Endothelial cell of umbilical vein (primary cell): Measurements from ENCODE around the gene C1orf115.

ENCODE experiments used
- POLR2A ChIP-seq: IDR thresholded peaks from 2 replicates; pipeline ENCODE4 v1.6.1; 2012; ENCODE audit warnings: low read depth, mild to moderate bottlenecking, control low read depth, low read length
- TF ChIP-seq, protein P1 (sequence below), 2 donors: IDR thresholded peaks; 1 replicate in 1 of 2; 2 replicates in 1 of 2; pipeline ENCODE4 v1.5.1; 2011; ENCODE audit warnings: low read length in 2 of 2, mild to moderate bottlenecking in 2 of 2, moderate library complexity in 2 of 2, control low read depth in 1 of 2, inconsistent platforms in 1 of 2, low read depth in 1 of 2; ENCODE audit not compliant: insufficient read depth in 1 of 2; ENCODE audit errors: extremely low read depth in 1 of 2

DNA sequence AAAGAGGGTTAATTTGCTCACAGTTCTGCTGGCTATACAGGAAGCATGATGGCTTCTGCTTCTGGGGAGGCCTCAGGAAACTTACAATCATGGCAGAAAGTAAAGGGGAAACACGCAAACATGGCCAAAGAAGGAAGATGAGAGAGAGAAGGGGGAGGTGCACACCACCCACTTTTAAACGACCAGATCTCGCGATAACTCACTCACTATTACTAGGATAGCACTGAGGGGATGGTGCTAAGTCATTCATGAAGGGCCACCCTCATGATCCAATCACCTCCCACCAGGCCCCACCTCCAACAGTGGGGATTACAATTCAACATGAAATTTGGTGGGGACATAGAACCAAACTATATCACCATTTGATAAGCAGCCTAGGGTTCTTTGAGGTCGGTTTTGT is 2.4 kb upstream of the C1orf115 start:
- TF ChIP-seq, protein P1, sequence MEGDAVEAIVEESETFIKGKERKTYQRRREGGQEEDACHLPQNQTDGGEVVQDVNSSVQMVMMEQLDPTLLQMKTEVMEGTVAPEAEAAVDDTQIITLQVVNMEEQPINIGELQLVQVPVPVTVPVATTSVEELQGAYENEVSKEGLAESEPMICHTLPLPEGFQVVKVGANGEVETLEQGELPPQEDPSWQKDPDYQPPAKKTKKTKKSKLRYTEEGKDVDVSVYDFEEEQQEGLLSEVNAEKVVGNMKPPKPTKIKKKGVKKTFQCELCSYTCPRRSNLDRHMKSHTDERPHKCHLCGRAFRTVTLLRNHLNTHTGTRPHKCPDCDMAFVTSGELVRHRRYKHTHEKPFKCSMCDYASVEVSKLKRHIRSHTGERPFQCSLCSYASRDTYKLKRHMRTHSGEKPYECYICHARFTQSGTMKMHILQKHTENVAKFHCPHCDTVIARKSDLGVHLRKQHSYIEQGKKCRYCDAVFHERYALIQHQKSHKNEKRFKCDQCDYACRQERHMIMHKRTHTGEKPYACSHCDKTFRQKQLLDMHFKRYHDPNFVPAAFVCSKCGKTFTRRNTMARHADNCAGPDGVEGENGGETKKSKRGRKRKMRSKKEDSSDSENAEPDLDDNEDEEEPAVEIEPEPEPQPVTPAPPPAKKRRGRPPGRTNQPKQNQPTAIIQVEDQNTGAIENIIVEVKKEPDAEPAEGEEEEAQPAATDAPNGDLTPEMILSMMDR (IDR thresholded peaks at IDR 0.05; ENCODE audit: extremely low read depth in 1 of 2, insufficient read depth in 1 of 2, low read depth in 1 of 2, low read length in 2 of 2): no peak
- no peak for TF ChIP-seq POLR2A
